Body of pancreas (tissue), 4 donors: ENCODE data around the gene ILF2. TPM values are rescaled to one million over a fixed set of nuclear protein-coding genes. Genes with fewer than 3 reads are reported as not detected.

ENCODE experiments used
- ATAC-seq: fragments of 150-250 bp; one replicate; pipeline ENCODE4 v1.9.1; 2016
- DNase-seq, 4 donors: peaks; one replicate each; pipeline ENCODE4 v3.0.0-alpha.2; 2019
- H3K27ac ChIP-seq, 4 donors: fragments of 200-600 bp; sonication (generic); 1 replicate in 3 of 4; 2 replicates in 1 of 4; pipeline versions ENCODE4 v1.5.1 to v1.6.1; 2016 to 2019; ENCODE audit warnings: mild to moderate bottlenecking in 1 of 4, mixed read lengths in 1 of 4, moderate library complexity in 1 of 4
- H3K27me3 ChIP-seq, 2 donors: fragments of 200-600 bp; sonication (generic); one replicate each; pipeline ENCODE4 v1.6.0; 2016; ENCODE audit warnings: mild to moderate bottlenecking in 1 of 2
- H3K36me3 ChIP-seq, 2 donors: fragments of 200-600 bp; sonication (generic); replicated peaks in 1 of 2; 2 replicates each; pipeline ENCODE4 v1.5.1; 2016; ENCODE audit warnings: low read depth in 2 of 2; ENCODE audit not compliant: insufficient read depth in 1 of 2
- H3K4me1 ChIP-seq: fragments of 200-600 bp; sonication (generic); one replicate; pipeline ENCODE4 v1.6.0; 2016
- H3K4me3 ChIP-seq, 2 donors: fragments of 200-600 bp; sonication (generic); 1 replicate in 1 of 2; 2 replicates in 1 of 2; pipeline ENCODE4 v1.5.1; 2016 to 2019
- H3K9me3 ChIP-seq, 3 donors: fragments of 200-600 bp; sonication (generic); 1 replicate in 2 of 3; 2 replicates in 1 of 3; pipeline ENCODE4 v1.5.1; 2016
- CTCF ChIP-seq, 7 experiments: fragments of 450-650 bp in 4 of 7; fragments of 200-600 bp in 3 of 7; sonication (generic) in 3 of 7; IDR thresholded peaks; one replicate each; pipeline ENCODE4 v1.5.1; 2016 to 2019; ENCODE audit warnings: antibody characterized with exemption in 7 of 7
- POLR2A ChIP-seq, 3 donors: fragments of 450-650 bp; IDR thresholded peaks; one replicate each; pipeline ENCODE4 v1.6.1; 2016; ENCODE audit warnings: antibody characterized with exemption in 3 of 3, mild to moderate bottlenecking in 2 of 3
- WGBS, 2 donors: methylation state at CpG; one replicate each; pipeline ENCODE4 v1.1.5; 2017; 5-methylcytosine and 5-hydroxymethylcytosine counted together
- intact Hi-C: fragments of 100-400 bp; cut with DNase I; formaldehyde crosslinking; loops from one replicate; pipeline ENCODE4 v1.15.1; 2023
- total RNA-seq, 2 donors: library from RNA; depleted of rRNA; stranded (reverse); fragments of >200 nt; gene quantifications; one replicate each; pipeline ENCODE4 v1.1.0, GENCODE V29; 2016

Gene ILF2
- total RNA-seq, 2 donors from 2014 or later, result 57.7 to 59.1 TPM

GRCh38 chr1:153682730-153683129 lies 11.9 kb upstream of the ILF2 start:
- Histone ChIP-seq H3K9me3 (no peaks in the 10 kb centered on the region), H3K36me3 (no peaks in the 10 kb centered on the region), H3K4me3 (no peak overlapping the region), H3K27ac (no peak overlapping the region), H3K4me1 (peaks cover 21% of the 10 kb centered on the region), H3K27me3 (peaks cover 0 to 9% of the 10 kb centered on the region in 2 donors)
- DNase-seq (no peak), ATAC-seq (no peak)
- intact Hi-C loops, result no loop called here
- TF ChIP-seq POLR2A (IDR thresholded peaks at IDR 0.05), result no peak
- TF ChIP-seq CTCF (IDR thresholded peaks at IDR 0.05), result no peak
- WGBS, 2 donors, result 84 to 87% methylated on average over 7 of the region's 7 CpGs

- TF ChIP-seq POLR2A (IDR thresholded peaks at IDR 0.05) (no peak), CTCF (IDR thresholded peaks at IDR 0.05) (no peak)
- Histone ChIP-seq H3K27ac (no peak overlapping the region), H3K36me3 (no peaks in the 10 kb centered on the region), H3K27me3 (peaks cover 0 to 9% of the 10 kb centered on the region in 2 donors), H3K9me3 (no peaks in the 10 kb centered on the region), H3K4me1 (peaks cover 26% of the 10 kb centered on the region), H3K4me3 (no peak overlapping the region)
- DNase-seq, result no peak
- intact Hi-C loops, result no loop called here
- WGBS, 2 donors, result 57 to 62% methylated on average over 10 of the region's 10 CpGs
- no peak for ATAC-seq
Observed at GRCh38 chr1:153680120-153680403, 9.3 kb upstream of the ILF2 start.

DNA sequence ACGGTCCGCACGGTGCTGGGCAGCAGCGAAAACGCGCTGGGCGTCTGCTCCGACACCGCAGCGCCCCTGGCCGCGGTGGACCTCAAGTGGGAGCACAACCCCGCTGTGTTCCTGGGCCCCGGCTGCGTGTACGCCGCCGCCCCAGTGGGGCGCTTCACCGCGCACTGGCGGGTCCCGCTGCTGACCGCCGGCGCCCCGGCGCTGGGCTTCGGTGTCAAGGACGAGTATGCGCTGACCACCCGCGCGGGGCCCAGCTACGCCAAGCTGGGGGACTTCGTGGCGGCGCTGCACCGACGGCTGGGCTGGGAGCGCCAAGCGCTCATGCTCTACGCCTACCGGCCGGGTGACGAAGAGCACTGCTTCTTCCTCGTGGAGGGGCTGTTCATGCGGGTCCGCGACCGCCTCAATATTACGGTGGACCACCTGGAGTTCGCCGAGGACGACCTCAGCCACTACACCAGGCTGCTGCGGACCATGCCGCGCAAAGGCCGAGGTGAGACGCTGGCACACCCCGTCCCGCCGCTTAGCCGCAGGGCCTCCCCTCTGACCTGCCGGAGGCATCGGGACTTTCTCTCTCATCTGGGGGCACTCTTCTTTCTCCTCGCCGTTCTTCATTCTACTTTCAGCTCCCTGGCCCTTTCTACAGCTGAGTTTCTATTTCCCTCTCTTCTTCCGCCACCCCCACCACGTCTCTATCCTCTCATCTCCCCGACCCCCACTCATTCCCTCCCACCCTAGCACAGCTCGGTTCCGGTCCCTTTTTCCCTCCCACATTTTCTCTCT lies 8.7 kb upstream of the ILF2 start:
- WGBS, 2 donors, result 9 to 33% methylated on average over 20 to 60 of the region's 73 CpGs
- Histone ChIP-seq H3K27ac (no peak overlapping the region), H3K9me3 (no peaks in the 10 kb centered on the region), H3K4me1 (peaks cover 26% of the 10 kb centered on the region), H3K4me3 (peak overlapping the region in 1 of 2 donors; percentile 26), H3K27me3 (peaks cover 0 to 9% of the 10 kb centered on the region in 2 donors), H3K36me3 (no peaks in the 10 kb centered on the region)
- peak in 2 of 4 donors; percentile 30 to 37 for DNase-seq
- ATAC-seq, result peak; percentile 41
- intact Hi-C loops, result no loop called here
- TF ChIP-seq POLR2A (IDR thresholded peaks at IDR 0.05) (no peak), CTCF (IDR thresholded peaks at IDR 0.05) (peak in 3 of 7 experiments; percentile 7 to 20 (median 11))

DNA sequence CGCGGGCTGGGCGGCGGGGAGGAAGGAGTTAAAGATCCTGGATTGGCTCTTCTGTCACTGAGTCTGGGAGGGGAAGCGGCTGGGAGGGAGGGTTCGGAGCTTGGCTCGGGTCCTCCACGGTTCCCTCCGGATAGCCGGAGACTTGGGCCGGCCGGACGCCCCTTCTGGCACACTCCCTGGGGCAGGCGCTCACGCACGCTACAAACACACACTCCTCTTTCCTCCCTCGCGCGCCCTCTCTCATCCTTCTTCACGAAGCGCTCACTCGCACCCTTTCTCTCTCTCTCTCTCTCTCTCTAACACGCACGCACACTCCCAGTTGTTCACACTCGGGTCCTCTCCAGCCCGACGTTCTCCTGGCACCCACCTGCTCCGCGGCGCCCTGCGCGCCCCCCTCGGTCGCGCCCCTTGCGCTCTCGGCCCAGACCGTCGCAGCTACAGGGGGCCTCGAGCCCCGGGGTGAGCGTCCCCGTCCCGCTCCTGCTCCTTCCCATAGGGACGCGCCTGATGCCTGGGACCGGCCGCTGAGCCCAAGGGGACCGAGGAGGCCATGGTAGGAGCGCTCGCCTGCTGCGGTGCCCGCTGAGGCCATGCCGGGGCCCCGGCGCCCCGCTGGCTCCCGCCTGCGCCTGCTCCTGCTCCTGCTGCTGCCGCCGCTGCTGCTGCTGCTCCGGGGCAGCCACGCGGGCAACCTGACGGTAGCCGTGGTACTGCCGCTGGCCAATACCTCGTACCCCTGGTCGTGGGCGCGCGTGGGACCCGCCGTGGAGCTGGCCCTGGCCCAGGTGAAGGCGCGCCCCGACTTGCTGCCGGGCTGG lies 7.9 kb upstream of the ILF2 start, which contains the start of gene NPR1:
NPR1 (plus strand) TSS at position 170 of the 818 bp plus-strand sequence; CDS start at position 591, 421 bp downstream.
- H3K27me3 ChIP-seq, result peaks cover 0 to 9% of the 10 kb centered on the region in 2 donors
- DNase-seq (peak; percentile 38 to 50 (median 44)), ATAC-seq (peak; percentile 48)
- H3K4me3 ChIP-seq, result peak within 1 kb of the TSS in 1 of 2 donors; percentile 26
- TF ChIP-seq POLR2A (IDR thresholded peaks at IDR 0.05) (no peak), CTCF (IDR thresholded peaks at IDR 0.05) (no peak)
- intact Hi-C loops, result no loop called here
- peaks cover 26% of the 10 kb centered on the region for H3K4me1 ChIP-seq
- no peaks in the 10 kb centered on the region for H3K36me3 ChIP-seq
- H3K27ac ChIP-seq, result no peak within 1 kb of the TSS
- H3K9me3 ChIP-seq, result no peaks in the 10 kb centered on the region
- 1% methylated on average over 36 to 74 of the region's 78 CpGs for WGBS, 2 donors
